MM.1S (cell line): ENCODE measurements around the gene RAB3GAP2.
A peak's percentile ranks its signal among the peaks of the same experiment; 100 is the strongest.

Source experiments
- DNase-seq: peaks from one replicate; pipeline ENCODE4 v3.0.0-alpha.2; 2015
- H2AFZ ChIP-seq: fragments of 300-600 bp; sonication (generic); 2 replicates; pipeline ENCODE4 v1.6.0; 2016; ENCODE audit warnings: antibody characterized with exemption, low read length
- H3F3A ChIP-seq: fragments of 300-600 bp; sonication (generic); 2 replicates; pipeline ENCODE4 v1.6.1; 2016; ENCODE audit warnings: mild to moderate bottlenecking, antibody characterized with exemption, low read length, moderate library complexity, mixed read lengths; ENCODE audit not compliant: insufficient read depth
- H3K27ac ChIP-seq: fragments of 300-600 bp; sonication (generic); 2 replicates; pipeline ENCODE4 v1.5.1; 2016; ENCODE audit warnings: mild to moderate bottlenecking, low read length
- H3K27me3 ChIP-seq: fragments of 300-600 bp; sonication (generic); replicated peaks from 2 replicates; pipeline ENCODE4 v1.6.0; 2016; ENCODE audit warnings: low read length; ENCODE audit not compliant: insufficient read depth
- H3K36me3 ChIP-seq: fragments of 300-600 bp; sonication (generic); replicated peaks from 2 replicates; pipeline ENCODE4 v1.6.1; 2016; ENCODE audit warnings: mild to moderate bottlenecking, low read length, mixed read lengths; ENCODE audit not compliant: insufficient read depth
- H3K4me1 ChIP-seq: fragments of 300-600 bp; sonication (generic); 2 replicates; pipeline ENCODE4 v1.6.1; 2016; ENCODE audit warnings: low read length, mixed read lengths
- H3K4me2 ChIP-seq: fragments of 300-600 bp; sonication (generic); 2 replicates; pipeline ENCODE4 v1.6.0; 2016; ENCODE audit warnings: low read depth, low read length
- H3K4me3 ChIP-seq: fragments of 300-600 bp; sonication (generic); 2 replicates; pipeline ENCODE4 v1.5.1; 2016; ENCODE audit warnings: low read length, mixed read lengths
- H3K79me2 ChIP-seq: fragments of 300-600 bp; sonication (generic); 2 replicates; pipeline ENCODE4 v1.6.1; 2016; ENCODE audit warnings: mixed run types, low read length, mixed read lengths
- H3K9ac ChIP-seq: fragments of 300-600 bp; sonication (generic); 2 replicates; pipeline ENCODE4 v1.6.1; 2016; ENCODE audit warnings: low read length, mixed read lengths
- H3K9me2 ChIP-seq: fragments of 300-600 bp; sonication (generic); replicated peaks from 2 replicates; pipeline ENCODE4 v1.6.1; 2016; ENCODE audit warnings: mild to moderate bottlenecking, low read length, mixed read lengths; ENCODE audit not compliant: insufficient read depth
- H3K9me3 ChIP-seq: fragments of 300-600 bp; sonication (generic); replicated peaks from 2 replicates; pipeline ENCODE4 v1.6.1; 2016; ENCODE audit warnings: mild to moderate bottlenecking, low read length, mixed read lengths; ENCODE audit not compliant: insufficient read depth
- H4K20me1 ChIP-seq: fragments of 300-600 bp; sonication (generic); 2 replicates; pipeline ENCODE4 v1.6.1; 2016; ENCODE audit warnings: mild to moderate bottlenecking, low read length, moderate library complexity, mixed read lengths; ENCODE audit not compliant: insufficient read depth
- EZH2 ChIP-seq: fragments of 300-600 bp; sonication (generic); optimal IDR thresholded peaks from 2 replicates; pipeline ENCODE3; 2017; ENCODE audit warnings: low read depth, mild to moderate bottlenecking, antibody characterized with exemption, low read length, mixed read lengths
- EZH2phosphoT487 ChIP-seq: fragments of 300-600 bp; sonication (generic); IDR thresholded peaks from 2 replicates; pipeline ENCODE4 v1.6.1; 2018; ENCODE audit warnings: antibody characterized with exemption, low read length
- TF ChIP-seq, protein P1 (sequence below): fragments of 300-600 bp; sonication (generic); IDR thresholded peaks from 2 replicates; pipeline ENCODE4 v1.5.1; 2016; ENCODE audit warnings: antibody characterized with exemption, low read length, mixed read lengths

Gene RAB3GAP2, protein sequence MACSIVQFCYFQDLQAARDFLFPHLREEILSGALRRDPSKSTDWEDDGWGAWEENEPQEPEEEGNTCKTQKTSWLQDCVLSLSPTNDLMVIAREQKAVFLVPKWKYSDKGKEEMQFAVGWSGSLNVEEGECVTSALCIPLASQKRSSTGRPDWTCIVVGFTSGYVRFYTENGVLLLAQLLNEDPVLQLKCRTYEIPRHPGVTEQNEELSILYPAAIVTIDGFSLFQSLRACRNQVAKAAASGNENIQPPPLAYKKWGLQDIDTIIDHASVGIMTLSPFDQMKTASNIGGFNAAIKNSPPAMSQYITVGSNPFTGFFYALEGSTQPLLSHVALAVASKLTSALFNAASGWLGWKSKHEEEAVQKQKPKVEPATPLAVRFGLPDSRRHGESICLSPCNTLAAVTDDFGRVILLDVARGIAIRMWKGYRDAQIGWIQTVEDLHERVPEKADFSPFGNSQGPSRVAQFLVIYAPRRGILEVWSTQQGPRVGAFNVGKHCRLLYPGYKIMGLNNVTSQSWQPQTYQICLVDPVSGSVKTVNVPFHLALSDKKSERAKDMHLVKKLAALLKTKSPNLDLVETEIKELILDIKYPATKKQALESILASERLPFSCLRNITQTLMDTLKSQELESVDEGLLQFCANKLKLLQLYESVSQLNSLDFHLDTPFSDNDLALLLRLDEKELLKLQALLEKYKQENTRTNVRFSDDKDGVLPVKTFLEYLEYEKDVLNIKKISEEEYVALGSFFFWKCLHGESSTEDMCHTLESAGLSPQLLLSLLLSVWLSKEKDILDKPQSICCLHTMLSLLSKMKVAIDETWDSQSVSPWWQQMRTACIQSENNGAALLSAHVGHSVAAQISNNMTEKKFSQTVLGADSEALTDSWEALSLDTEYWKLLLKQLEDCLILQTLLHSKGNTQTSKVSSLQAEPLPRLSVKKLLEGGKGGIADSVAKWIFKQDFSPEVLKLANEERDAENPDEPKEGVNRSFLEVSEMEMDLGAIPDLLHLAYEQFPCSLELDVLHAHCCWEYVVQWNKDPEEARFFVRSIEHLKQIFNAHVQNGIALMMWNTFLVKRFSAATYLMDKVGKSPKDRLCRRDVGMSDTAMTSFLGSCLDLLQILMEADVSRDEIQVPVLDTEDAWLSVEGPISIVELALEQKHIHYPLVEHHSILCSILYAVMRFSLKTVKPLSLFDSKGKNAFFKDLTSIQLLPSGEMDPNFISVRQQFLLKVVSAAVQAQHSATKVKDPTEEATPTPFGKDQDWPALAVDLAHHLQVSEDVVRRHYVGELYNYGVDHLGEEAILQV (N-terminal part only)

DNA sequence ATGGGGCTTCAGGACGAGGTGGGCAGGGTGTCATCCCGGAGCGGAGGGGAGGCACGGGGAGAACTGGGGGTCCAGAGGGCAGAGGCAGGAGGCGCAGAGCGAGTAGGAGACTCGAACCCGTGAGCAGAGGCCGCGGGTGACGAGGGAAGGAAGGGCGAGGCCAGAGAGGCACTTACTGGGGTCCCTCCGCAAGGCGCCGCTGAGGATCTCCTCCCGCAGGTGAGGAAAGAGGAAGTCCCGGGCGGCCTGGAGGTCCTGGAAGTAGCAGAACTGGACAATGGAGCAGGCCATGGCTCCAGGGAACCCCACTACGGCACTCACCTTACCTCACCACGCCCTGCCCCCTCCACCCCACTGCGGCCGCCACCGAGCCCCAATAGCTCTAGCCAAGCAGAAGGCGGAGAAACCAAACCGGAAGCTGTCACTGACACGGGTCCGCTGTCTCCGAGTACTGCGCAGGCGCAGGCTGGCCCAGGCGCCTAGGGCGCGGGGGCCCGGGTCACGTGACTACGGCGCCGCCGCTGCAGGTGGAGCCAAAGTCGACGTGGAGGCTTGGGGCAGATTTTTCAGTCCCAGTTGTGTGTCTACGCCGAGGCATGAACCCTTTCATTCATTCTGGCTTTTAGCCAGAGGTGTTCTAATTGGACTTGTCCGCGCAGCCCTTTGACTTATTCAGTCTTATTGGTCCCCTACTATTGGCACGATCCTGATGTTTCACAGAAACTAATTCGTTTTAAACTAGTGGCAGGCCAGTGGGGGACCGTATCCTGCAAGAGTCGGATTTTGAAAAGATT is at the start of gene RAB3GAP2:
RAB3GAP2 (minus strand) TSS at position 407 of the 794 bp plus-strand sequence; CDS start at position 291, 116 bp downstream.
- no peaks in the 10 kb centered on the region for H3K9me2 ChIP-seq
- H3K27me3 ChIP-seq: no peaks in the 10 kb centered on the region
- DNase-seq: peak; percentile 99
- H3K27ac ChIP-seq: peak within 1 kb of the TSS; percentile 63
- H3K9me3 ChIP-seq: no peaks in the 10 kb centered on the region
- H3K4me1 ChIP-seq: peaks cover 12% of the 10 kb centered on the region
- 0 out of 2 replicates have a peak, but pooled peaks cover 3% of the 10 kb centered on the region for H3K36me3 ChIP-seq
- peak within 1 kb of the TSS; percentile 80 for H2AFZ ChIP-seq
- TF ChIP-seq EZH2 (no peak), EZH2phosphoT487 (no peak)
- TF ChIP-seq, protein P1, sequence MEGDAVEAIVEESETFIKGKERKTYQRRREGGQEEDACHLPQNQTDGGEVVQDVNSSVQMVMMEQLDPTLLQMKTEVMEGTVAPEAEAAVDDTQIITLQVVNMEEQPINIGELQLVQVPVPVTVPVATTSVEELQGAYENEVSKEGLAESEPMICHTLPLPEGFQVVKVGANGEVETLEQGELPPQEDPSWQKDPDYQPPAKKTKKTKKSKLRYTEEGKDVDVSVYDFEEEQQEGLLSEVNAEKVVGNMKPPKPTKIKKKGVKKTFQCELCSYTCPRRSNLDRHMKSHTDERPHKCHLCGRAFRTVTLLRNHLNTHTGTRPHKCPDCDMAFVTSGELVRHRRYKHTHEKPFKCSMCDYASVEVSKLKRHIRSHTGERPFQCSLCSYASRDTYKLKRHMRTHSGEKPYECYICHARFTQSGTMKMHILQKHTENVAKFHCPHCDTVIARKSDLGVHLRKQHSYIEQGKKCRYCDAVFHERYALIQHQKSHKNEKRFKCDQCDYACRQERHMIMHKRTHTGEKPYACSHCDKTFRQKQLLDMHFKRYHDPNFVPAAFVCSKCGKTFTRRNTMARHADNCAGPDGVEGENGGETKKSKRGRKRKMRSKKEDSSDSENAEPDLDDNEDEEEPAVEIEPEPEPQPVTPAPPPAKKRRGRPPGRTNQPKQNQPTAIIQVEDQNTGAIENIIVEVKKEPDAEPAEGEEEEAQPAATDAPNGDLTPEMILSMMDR: no peak
- H3K79me2 ChIP-seq: peaks cover 49% of the 10 kb centered on the region
- peak within 1 kb of the TSS; percentile 84 for H3K9ac ChIP-seq
- peak within 1 kb of the TSS; percentile 75 for H3K4me3 ChIP-seq
- H4K20me1 ChIP-seq: no peaks in the 10 kb centered on the region
- H3F3A ChIP-seq: peaks cover 10% of the 10 kb centered on the region
- H3K4me2 ChIP-seq: peak within 1 kb of the TSS; percentile 92

DNA sequence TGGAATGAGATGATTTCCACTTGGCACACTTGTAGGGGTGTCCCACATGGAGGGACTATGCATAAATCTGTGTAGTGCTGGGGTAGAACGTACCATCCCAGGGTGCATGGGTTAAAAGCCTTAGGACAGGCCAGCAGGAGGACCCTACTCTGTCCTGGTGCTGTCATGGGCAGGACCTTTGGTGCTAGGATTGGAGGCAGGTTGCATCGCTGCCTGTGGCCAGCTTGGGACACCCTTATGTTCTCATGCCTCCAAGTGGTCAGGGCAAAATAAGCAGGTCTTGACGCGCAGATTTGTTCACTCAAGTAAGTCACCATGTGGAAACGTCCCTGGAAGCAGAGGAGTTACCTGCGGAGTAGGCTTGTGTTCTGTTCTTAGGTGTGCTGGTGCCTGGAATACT is 49.5 kb upstream of the RAB3GAP2 start:
- TF ChIP-seq EZH2phosphoT487: no peak
- TF ChIP-seq EZH2: no peak
- TF ChIP-seq, protein P1: no peak
- H3K9me2 ChIP-seq: no peaks in the 10 kb centered on the region
- H3K4me3 ChIP-seq: no peak overlapping the region
- H3K79me2 ChIP-seq: no peaks in the 10 kb centered on the region
- no peaks in the 10 kb centered on the region for H3K36me3 ChIP-seq
- H3K4me1 ChIP-seq: peaks cover 20% of the 10 kb centered on the region
- DNase-seq: no peak
- H3K9me3 ChIP-seq: no peaks in the 10 kb centered on the region
- H2AFZ ChIP-seq: no peak overlapping the region
- peaks cover 19% of the 10 kb centered on the region for H3F3A ChIP-seq
- no peak overlapping the region for H3K27ac ChIP-seq
- no peaks in the 10 kb centered on the region for H4K20me1 ChIP-seq
- H3K4me2 ChIP-seq: no peak overlapping the region
- no peak overlapping the region for H3K9ac ChIP-seq
- H3K27me3 ChIP-seq: no peaks in the 10 kb centered on the region

DNA sequence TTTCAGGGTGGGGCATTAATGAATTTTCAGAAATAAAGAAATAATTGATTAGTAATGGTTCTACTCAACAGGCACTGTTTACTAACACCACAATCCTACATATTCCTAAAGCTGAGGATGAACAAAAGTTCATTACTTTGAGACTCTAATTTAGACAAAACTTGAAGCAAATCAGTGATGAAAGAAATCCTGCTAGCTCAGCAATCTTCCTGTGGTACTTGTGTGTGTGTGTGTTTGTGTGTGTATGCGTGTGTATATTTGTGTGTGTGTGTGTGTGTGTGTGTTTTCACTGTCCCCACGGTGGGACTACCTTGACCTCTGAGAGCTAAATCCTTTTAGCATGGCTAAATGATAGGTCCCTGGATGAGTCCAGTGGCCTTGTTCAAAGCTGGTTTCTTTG is 48.5 kb upstream of the RAB3GAP2 start:
- no peaks in the 10 kb centered on the region for H4K20me1 ChIP-seq
- H3K36me3 ChIP-seq: no peaks in the 10 kb centered on the region
- DNase-seq: no peak
- peaks cover 10% of the 10 kb centered on the region for H3F3A ChIP-seq
- no peak overlapping the region for H3K4me3 ChIP-seq
- H3K4me2 ChIP-seq: no peak overlapping the region
- no peaks in the 10 kb centered on the region for H3K9me2 ChIP-seq
- no peak overlapping the region for H3K27ac ChIP-seq
- H3K4me1 ChIP-seq: peaks cover 11% of the 10 kb centered on the region
- TF ChIP-seq EZH2 (no peak), EZH2phosphoT487 (no peak)
- TF ChIP-seq, protein P1: no peak
- H3K79me2 ChIP-seq: no peaks in the 10 kb centered on the region
- H3K9me3 ChIP-seq: no peaks in the 10 kb centered on the region
- H2AFZ ChIP-seq: no peak overlapping the region
- no peak overlapping the region for H3K9ac ChIP-seq
- no peaks in the 10 kb centered on the region for H3K27me3 ChIP-seq
